ENCODE data around the gene DOCK1.

The DOCK1 gene

DNA sequence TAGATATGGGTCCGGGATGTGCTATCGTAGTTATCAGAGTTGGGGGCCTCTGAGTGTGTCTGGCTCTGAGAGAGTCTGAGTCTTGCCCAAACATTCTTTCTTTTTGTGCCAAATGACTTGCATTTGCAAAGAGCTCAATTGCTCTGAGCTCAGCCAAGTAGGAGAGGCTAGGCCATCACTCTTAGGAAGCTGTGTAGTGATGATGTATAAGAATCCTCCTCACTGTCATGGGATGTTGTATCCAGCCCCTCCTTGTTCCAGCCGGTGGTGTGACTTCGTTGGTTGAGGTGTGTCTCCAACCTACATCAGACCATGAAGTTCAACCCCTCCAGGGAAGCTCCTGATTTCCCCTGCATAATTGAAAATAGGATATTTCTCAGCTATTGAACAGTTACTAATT is 546.4 kb downstream of the DOCK1 start:
- DNase-seq: no peak

DNA sequence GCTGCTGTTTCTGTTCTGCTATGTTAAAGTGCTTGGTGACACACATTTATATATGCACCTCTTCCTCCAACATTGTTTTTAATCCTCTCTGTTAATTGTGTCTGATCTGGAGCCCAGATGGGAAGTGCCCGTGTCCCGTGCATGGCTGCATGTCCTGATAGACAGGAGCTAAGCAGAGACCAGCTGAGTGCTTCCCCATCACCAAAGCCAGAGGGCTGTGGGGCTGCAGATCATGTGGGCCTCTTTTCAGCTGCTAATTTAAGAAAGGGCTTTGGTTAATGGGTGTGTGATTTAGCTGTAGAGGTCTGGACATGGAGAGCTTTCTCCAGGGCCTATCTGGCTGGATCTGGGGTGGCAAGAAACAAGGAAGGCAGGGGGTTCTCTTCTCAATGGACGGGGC is 547.3 kb downstream of the DOCK1 start:
- no peak for DNase-seq

DNA sequence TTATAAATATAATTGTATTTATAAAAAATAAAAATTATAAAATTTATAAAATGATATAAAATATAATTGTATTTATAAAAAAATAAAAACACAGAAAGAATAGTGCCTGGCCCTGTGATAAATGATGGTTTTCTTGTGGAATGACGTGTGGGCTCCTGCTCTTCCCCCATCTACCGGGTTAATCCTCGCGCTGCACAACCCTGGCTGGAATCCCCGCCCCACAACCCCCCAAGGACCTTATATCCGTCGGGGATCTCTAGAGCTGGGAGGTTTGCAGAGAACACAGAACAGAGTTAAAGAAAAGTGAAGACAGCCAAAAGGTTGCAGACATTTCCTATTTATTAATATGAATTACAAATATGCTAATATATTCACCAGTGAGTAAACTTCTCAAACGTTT is 548.5 kb downstream of the DOCK1 start:
- no peak for DNase-seq

DNA sequence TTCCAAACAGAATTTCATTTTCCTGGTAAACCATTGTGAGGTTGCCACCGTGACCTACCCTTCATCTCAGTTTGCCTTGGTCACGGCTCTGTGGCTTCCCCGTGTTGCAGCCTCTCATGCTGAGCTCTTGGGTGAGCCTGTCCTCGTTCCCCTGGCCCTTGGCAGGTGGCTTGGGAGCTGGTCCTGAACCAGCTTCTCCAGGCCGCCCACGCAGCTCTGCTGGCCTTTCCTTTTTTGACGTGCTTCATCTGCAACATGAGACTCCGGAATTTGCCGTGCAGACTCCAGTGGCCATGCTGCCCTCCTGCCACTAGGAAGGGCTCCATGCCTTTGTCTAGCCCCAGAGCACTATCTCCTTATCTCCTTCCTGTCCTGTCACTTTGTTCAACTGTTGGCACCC is 550.9 kb downstream of the DOCK1 start:
- no peak for DNase-seq

DNA sequence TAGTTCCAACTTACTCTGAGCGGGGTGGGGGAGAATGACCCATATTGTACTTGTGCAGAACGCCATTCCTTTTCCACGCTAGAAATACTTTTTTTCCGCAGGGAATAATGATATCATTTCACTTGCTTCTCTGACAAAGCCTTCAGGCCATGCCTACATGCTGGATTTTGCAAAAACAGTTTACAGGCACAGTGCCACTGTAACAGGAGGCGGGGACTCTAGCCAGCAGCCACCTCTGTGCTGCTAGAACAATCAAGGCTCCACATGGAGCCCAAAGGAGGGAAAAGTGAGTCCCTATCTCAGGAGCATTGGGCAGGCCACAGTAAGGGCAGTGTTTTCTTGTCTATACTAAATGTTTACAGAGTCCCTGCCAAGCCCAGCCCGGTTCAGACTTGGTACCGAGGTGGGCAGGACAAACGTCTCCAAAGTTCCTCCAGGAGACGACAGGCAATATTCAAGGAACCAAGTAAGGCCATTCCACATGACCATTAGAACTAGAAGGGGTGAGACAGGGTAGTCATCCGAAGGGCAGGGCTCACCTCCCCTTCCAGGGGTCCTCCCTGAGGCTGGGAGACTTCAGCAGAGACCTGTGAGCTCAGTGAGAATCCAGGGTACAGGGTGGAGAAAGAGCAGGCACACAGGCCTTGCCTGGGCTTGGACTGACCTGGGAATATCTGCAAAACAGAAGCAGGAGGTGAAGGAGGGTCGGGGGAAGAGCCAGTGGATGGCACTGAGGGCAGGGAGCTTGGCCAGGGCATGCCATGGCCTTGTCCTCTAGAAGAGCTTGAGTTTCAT is 553.0 kb downstream of the DOCK1 start:
- DNase-seq: no peak

DNA sequence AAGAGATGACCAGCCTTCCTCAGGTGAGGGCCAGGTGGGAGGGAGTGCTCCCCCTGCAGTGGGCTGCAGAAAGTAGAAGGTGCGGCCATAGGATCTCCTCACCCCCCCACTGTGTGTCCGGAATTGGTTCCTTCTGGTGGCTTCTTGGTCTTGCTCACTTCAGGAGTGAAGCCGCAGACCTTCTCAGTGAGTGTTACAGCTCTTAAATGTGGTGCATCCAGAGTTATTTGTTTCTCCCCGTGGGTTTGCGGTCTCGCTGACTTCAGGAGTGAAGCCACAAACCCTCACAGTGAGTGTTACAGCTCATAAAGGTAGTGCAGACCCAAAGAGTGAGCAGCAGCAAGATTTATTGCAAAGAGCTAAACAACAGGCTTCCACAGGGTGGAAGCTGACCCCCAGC is 553.6 kb downstream of the DOCK1 start:
- DNase-seq: no peak

DNA sequence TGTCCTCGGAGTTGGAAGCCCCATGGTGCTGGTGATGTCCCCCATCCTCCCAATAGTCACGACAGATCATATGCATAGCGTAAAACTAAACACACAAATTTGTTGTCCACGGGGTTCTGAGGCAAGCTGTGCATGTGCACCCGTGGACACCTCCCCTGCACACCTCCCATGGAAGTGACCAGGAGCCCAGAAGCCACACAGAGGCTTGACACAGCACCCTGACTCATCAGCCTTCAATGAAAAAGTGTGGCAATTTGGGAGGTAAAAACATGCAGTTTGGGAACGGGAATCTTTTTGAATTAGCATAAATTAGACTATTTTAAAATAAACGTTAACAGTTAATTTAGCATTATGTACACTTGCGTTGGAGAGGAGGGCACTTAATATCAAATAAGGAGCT is 554.7 kb downstream of the DOCK1 start:
- no peak for DNase-seq

DNA sequence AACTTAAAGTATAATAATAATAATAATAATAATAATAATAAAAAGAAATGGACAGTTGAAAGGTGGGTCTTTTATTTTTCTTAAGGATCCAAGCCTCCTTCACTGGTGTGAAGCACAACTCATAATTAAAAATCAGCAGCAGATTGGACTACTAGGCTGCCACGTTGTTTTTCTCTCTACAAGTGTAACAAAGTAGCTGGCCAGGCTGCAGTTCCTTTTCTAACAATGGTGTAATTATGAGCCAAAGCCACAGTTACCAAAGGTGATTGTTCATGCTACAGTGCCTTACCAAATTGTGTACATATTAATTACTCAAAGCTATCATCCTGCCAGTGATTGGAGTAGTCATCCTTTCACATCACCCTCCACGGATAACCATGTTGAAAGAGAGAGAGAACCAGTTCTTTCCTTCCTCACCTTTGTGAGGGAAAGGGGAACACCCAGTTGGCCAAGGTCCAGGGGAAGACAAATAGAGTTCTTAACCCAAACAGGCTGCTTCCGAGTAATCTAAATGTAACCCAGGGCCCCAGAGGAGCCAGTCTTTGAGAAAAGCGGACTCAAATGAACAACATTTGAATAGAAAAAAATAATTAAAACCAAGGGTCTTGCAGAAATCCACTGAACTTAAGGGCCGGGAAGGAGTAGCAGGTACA is 557.5 kb downstream of the DOCK1 start:
- peak; percentile 17 for DNase-seq

DNA sequence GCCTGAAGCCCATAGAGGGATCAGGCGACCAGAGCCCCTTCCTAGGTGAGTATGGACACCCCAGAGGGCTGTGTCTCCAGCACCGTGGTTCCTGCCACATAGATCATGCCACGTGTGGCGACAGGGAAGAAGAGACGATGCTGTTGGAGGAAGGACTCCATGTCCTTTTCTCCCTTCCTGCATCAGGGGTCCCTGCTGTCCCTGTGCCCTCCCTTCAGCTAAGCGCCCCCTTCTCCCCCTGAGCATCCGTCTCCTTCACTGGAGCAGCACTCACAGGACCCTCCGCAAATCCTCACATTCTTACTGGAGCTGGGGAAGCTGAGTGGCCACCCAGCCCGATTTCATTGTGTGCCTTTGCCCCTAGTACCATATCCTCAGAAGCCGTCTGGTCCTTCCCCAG is 558.3 kb downstream of the DOCK1 start:
- DNase-seq: no peak

DNA sequence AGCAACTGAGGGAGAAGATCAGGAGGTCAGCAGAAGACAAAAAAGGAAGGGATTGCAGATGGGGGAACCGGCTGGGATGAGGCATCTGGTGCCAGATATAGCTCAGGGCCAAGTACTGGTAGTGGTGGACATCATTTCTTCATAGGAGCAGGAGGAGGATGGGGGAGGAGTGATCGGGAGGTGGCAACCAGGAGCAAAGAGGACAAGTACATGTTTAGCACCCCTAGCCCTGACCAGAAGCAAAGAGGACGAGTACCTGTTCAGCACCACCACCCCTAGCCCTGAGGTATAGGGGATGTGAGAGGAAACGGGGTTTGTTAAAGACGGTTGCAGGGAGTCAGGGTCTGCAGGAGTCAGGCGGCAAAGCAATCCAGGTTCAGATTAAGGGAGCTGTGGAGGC is 559.3 kb downstream of the DOCK1 start:
- no peak for DNase-seq

DNA sequence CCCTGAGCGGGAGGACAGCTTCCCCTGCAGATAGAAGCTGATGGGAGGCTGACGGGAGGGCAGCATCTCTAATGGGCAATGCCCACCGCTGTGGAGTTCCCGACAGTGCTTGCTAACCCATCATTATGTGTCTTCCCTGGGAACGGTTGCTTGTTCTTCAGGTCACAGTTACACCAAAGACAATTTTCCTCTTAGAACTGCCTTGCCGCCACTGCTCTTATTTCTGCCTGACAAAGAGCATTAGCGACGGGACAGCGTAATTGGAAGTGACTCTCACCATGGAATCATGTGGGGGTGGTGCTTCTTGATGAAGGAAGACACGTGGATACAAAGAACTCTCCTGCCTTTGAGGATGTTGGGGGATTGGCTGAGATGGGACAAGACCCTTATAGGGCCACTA is 562.6 kb downstream of the DOCK1 start:
- no peak for DNase-seq

DNA sequence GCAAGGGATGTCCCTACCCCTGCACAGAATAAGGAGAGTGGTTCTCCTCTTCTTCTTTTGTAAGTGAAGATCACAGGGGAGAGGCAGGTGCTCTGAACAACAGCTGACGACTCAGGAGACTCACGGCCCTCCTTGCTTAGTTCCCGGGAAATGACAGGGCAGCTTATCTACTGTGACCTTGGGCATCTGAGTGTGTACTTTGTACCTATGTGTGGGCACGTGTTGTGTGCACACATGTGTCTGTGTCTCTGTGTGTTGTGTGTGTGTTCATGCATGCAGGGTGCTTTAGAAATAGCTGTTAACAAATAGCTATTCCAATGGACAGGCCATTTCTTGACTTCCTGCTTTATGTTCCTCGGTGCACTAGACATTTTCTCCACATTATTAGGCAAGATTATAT is 563.4 kb downstream of the DOCK1 start:
- DNase-seq: no peak

DNA sequence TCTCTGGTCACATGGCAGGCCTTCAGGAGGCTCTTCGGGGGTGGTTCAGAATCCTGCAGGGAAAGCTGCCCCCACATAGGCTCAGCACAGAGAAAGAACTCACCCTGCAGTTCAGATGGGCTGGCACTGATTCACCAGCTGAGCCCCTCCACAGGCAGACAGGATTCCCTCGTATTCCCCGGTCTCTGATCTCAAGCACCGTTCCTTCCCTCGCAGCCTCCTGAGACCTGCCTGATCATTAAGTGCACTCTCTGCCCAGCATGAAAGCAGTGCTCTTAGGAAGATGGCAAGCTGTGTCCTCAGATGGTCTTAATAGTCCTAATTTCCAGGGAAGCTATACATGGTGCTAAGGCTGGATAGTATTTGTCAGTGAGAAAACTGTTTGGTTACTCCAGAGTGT is 565.7 kb downstream of the DOCK1 start:
- no peak for DNase-seq

DNA sequence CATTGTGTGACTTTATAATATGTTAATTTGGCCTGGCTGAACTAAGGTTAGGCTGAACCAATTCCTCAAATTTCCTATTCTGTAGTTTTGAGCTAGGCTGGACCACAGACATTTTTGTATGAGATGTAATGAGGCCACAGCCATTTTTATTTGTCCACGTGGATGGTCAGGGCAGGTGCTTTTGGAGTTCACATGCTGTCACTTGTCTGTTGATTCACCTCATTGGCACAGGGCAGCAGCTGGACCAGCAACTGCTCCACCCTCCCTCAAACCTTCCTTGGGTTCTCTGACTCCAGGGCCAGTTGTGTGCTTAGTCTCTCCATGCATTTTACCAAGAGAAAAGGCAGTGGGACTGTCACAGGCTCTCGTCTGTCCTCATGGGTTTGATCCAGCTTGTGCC is 567.7 kb downstream of the DOCK1 start:
- DNase-seq: no peak

DNA sequence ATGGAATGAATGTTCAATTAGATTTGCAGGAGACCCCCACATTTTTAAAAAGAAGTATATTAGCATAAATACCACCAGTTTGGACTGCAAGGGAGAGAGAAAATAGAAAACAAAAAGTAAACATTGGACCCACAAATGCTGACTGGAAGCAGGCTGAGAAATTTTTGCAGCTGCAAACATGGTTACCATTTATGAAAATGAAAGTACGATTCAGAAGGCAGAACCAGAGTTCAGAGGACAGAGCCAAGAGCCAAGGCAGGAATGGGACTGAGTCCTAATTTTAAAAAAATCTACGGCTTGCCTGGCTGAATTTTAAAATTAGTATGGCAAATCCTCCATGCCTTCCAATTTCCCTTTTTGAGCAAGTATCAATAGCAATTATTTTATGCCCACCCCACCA is 569.3 kb downstream of the DOCK1 start:
- DNase-seq: no peak

DNA sequence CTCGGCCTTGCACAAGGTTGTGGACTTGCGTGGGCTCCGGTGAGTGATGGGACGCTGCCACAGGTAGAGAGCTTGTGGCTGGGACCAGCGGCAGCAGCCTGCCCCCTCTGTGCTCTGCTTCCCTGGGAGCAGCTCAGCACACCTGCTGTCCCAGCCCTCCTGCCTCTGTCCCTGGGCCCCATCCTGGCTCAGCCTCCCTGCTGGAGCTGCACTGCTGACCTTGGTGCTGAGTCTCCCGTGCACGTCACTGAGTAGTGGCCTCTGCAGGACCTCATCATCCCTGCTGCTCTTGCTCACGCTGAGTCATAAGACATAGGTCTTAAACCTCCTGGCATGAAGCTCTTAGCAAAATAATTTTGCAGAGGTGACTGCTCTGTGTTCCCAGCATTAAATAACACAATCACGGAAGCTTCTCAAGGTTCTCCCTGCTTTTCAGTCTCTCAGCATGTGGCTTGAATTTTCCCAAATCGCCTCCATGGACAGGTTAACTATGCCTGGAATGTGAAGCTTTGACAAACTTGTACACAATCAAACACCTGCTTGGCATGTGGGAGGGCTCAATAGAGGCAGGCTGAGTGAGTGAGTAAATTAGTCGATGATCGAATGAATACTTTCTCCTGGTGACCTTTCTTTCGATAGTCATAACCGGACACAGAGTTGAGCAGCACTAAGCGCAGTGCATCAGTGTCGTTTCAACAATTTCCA is 580.1 kb downstream of the DOCK1 start:
- no peak for DNase-seq

DNA sequence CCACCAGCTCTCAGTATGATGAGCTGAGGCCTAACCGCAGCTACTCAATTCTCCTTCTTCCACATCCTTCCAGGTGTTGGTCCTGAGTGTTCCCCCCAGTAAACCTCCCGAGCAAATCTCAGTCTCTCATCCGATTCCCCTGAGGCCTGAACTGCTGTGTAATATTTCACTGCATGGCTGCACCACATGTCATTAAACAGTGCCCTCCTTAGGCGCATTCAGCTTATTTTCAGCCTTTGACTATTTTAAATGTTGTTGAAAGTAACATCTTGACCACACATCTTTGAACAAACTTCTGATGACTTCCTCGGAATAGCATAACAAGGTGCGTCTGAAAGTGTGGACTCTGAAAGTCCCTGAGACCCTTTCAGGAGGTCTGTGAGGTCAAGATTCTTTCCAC is 581.1 kb downstream of the DOCK1 start:
- DNase-seq: no peak

DNA sequence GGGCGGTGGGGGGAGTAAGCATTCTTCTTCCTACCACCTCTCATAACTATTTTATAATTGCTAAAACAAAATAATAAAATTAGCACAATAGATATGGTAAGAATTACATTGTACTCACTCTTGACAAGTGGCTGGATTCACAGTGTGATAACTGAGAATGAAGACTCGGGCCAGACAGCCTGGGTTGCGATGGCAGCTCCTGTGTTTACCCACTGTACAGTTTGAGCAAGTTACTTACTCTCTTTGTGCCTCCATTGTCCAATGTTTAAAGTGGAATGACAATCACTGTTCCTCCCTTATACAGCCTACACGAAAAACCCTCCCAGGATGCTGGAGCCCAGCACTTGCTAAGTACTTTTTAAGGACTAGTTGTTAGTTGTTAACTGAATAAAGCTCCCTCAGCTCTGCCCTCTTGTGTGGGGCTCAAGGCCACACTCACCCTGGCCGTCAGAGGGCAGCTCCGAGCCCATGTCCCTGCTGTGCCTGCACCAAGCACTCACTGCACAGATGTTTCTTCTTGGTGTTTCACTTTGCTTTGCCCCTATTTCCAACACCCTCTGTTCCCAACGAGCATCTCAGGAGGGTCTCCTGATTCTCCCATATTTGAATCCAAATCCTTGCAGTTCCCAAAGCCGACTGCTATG is 587.5 kb downstream of the DOCK1 start:
- no peak for DNase-seq

DNA sequence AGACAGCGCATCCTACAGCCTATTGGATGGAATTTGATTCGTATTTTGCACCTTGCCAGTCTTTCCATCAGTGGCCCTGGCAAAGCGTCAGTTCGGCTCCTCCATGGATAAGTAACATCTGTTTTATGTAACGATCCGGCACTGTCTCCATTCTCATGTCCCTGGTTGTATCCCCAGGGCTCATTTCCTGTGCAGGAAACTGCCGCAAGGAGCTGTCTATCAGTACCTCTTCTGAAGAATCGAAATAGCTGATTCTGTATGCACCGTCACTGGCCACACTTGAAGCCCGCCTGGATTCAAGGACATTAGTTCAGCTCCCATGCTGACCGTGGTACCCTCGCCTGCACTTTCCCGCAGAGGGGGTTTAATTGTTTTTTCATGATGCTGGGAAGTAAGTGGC is 590.8 kb downstream of the DOCK1 start:
- DNase-seq: no peak

DNA sequence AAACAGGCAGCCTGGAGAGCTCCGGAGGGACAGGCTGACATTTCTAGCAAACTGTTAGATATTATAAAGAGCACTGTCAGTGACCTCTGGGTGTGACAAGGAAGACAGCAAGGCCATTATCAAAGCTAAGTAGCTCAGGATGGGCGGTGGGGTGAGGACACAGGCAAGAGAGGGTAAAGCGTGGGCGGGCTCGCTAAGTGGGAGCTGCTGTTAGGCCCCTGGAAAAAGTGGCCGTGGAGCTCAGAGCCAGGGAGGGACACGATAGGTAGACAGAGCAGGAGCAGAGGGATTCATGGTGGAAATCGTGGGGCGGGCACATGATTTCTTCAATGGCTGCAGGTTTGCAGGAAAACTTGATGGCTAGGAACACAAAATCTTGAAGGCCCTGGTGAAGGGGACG is 592.5 kb downstream of the DOCK1 start:
- no peak for DNase-seq

DNA sequence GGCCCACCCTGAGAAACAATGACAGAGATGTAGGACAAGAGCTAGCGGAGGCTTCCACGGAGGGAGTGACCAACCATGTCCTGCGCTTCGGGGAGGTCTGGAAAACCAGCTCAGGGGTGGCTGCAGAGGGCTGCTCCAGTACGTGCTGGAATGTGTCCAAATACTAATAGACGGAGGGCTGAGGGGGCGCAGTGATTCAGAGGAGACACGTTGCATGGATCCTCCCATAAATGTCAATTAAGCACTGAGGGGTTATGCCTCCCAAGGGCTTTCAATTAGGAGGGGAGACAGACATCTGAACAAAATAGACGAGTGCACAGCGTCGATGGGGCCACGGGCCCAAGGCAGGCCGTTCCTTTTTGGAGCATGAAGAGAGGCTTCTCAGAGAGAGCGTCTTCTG is 592.9 kb downstream of the DOCK1 start:
- no peak for DNase-seq

DNA sequence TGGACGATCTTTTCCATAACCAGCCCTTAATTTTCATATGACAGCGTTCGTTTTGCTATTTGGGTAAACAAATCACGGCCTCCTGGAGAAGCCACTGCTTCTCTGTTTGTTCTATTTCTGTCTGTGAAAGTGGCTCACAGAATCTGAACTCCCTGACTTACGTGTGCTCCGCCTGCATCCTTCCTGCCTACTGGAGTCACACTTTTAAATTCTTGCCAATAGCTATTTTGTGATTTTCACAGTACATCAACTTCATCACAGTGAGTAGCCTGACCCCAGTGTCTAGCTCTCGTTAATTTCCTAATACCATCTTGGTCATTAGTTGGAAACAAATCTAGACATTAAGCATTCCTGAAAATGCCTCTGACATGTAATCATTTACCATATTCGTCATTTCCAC is 594.9 kb downstream of the DOCK1 start:
- DNase-seq: no peak

Data from NCI-H774 (cell line).